ENCODE results near the gene HS3ST3B1.

GRCh38 chr17:14389681-14390080 is 88.8 kb downstream of the HS3ST3B1 start:
- TF ChIP-seq CTCF (IDR thresholded peaks at IDR 0.05 in 4 of 5, conservative IDR thresholded peaks at IDR 0.05 in 1 of 5) (no peak), POLR2A (IDR thresholded peaks at IDR 0.05) (no peak)
